WI38 (cell line): ENCODE results near the gene KLRC1.
"Not testable (repeated sequence)": the region's sequence is repeated elsewhere in the genome, so short reads cannot be mapped to it uniquely, and the experiment has no call there.

Experiments used
- H3K4me3 ChIP-seq: 2 replicates; pipeline ENCODE4 v1.5.1; 2011; ENCODE audit warnings: low read depth, mild to moderate bottlenecking, control low read depth, low read length
- CTCF ChIP-seq: IDR thresholded peaks from 2 replicates; pipeline ENCODE4 v1.5.1; 2012; ENCODE audit warnings: low read depth, mild to moderate bottlenecking, control low read depth, low read length

KLRC1 gene

DNA sequence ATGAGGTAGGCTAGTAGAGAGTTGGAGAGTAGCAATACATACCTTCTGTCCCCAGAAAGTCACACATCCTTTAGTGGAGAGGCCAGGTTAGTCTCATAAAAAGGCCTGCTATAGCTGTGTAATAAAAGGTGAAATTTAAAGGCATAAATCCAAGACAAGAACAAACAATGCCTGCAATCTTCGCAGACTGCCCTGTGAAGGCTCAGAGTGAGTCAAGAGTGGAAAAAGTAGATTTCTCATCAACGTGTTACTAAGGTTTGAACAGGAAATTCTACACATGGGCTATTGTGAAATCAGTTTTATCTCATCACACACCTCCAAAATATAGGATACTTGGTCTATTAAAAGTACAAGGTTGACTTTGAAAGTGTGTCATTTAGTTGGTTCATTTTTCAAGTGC, at the start of gene KLRC1:
KLRC1 (minus strand) TSS at position 222 of the 400 bp plus-strand sequence. CDS start 2,221 bp downstream, outside the sequence.
- no peak for TF ChIP-seq CTCF
- H3K4me3 ChIP-seq: no peak within 1 kb of the TSS

DNA sequence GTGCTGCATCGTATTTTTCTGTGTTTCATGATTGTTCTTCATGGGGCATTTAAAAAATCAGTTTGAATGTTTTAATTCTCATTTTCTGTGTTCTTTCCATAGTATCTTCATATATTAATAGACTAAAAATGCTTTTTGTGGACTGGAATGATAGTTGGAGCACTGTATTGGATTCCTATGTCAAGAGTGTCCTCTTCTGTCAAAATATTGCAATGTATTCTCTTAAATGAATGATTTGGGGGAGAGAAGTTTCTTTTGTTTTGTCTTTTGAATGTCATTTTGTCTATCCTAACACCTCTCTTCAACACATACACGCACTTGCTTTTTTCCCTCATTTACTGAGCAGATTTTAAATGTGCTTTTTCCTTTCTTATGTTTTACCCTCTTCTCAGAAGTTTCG, 47.9 kb upstream of the KLRC1 start:
- TF ChIP-seq CTCF: no peak
- H3K4me3 ChIP-seq: no peak overlapping the region

GRCh38 chr12:10498042-10498441, 44.9 kb upstream of the KLRC1 start:
- no peak for TF ChIP-seq CTCF
- H3K4me3 ChIP-seq: no peak overlapping the region

DNA sequence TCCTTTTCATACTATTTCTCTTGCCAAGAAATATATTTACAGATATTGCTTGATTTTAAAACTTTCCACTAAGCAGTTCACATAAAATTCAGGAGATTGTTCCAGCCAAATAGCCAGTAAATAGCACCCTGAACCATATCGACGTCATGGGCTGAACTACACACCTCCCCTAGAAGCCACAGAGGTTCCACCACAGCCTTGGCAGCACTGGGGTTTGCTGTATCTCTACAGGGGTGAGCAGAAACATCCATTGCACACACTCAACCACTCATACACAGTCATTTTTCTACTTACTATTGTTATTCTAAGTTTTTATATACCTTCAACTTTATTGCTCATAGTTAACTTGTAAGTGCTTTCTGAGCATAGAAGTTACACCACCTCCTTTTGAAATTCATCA, 44.4 kb upstream of the KLRC1 start:
- H3K4me3 ChIP-seq: no peak overlapping the region
- no peak for TF ChIP-seq CTCF

- no peak overlapping the region for H3K4me3 ChIP-seq
- TF ChIP-seq CTCF: no peak
Observed at GRCh38 chr12:10491766-10492165, 38.6 kb upstream of the KLRC1 start.

DNA sequence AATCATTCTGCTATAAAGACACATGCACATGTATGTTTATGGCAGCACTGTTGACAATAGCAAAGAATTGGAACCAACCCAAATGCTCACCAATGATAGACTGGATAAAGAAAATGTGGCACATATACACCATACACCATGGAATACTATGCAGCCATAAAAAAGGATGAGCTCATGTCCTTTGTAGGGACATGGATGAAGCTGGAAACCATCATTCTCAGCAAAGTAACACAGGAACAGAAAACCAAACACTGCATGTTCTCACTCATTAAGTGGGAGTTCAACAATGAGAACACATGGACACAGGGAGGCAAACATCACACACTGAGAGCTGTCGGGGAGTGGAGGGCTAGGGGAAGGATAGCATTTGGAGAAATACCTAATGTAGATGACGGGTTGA, 34.2 kb upstream of the KLRC1 start:
- H3K4me3 ChIP-seq: not testable (repeated sequence)

DNA sequence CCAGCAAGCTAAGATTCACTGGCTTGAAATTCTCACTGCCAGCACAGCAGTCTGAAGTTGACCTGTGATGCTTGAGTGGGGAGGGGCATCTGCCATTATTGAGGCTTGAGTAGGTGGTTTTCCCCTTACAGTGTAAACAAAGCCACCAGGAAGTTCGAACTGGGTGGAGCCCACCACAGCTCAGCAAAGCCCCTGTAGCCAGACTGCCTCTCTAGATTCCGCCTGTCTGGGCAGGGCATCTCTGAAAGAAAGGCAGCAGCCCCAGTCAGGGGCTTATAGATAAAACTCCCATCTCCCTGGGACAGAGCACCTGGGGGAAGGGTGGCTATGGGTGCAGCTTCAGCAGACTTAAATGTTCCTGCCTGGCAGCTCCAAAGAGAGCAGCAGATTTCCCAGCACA, 28.7 kb upstream of the KLRC1 start:
- H3K4me3 ChIP-seq: not testable (repeated sequence)

DNA sequence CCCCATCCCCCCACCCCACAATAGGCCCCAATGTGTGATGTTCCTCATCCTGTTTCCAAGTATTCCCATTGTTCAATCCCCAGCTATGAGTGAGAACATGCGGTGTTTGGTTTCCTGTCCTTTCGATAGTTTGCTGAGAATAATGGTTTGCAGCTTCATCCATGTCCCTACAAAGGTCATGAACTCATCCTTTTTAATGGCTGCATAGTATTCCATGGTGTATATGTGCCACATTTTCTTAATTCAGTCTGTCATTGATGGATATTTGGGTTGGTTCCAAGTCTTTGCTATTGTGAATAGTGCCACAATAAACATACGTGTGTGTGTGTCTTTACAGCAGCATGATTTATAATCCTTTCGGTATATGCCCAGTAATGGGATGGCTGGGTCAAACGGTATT, 19.6 kb upstream of the KLRC1 start:
- not testable (repeated sequence) for H3K4me3 ChIP-seq

DNA sequence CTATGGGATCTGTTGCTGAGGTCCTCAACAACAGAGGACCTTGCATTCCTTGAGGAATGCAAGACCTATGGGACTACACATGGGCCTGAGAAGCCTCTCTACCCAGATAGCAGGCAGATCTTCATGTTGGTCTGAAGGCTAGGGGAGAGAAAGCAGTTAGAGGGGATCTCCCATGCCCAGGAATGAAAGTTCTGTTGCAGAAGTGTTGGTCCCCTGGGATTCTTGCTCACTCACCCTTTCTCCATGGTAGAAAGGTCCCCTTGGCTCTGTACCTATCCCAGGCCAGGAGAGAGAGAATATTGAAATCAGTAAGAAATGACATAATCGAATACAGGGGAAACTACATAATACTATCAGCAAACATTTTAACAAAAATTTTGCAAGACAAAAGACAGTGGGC, 16.5 kb upstream of the KLRC1 start:
- TF ChIP-seq CTCF: no peak
- H3K4me3 ChIP-seq: no peak overlapping the region
